ENCODE measurements around the gene ST6GALNAC5.

DNA sequence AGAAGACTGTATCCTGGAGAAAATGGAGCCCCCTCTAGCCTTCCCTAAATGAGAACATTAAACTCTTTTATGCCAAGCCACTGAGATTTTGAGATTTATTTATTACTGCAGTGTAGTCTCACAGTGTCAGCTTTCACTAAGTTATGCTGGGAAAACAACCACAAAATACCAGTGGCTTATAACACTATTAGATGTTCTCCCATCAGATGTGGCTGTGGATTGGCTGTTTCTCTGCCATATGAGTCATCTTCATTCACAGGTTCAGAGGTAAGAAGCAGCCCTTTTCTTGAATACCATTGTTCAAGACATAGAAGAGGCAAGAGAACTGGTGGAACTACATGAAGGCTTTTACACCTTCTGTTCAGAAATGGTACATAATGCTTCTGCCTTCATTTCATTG is 32.1 kb upstream of the ST6GALNAC5 start:
- TF ChIP-seq GATA2 (IDR thresholded peaks at IDR 0.05; ENCODE audit: low read depth, low read length) (no peak), GATA3 (IDR thresholded peaks at IDR 0.05; ENCODE audit: low read depth, low read length) (no peak)
